Subcutaneous abdominal adipose tissue (tissue), 5 donors: ENCODE measurements around the gene GIPC1.

Experiments used
- H3K27ac ChIP-seq: one replicate; pipeline ENCODE4 v1.7.0; 2013; ENCODE audit warnings: low read depth, mild to moderate bottlenecking, inconsistent platforms, low read length, moderate library complexity
- H3K27me3 ChIP-seq, 5 donors: one replicate each; pipeline ENCODE4 v1.7.0; 2013; ENCODE audit warnings: low read length in 5 of 5, inconsistent platforms in 1 of 5; ENCODE audit not compliant: control insufficient read depth in 5 of 5, insufficient read depth in 4 of 5
- H3K36me3 ChIP-seq, 5 donors: one replicate each; pipeline ENCODE4 v1.7.0; 2013; ENCODE audit warnings: low read length in 5 of 5; ENCODE audit not compliant: control insufficient read depth in 5 of 5, insufficient read depth in 5 of 5
- H3K4me1 ChIP-seq, 5 donors: one replicate each; pipeline ENCODE4 v1.7.0; 2013; ENCODE audit warnings: low read length in 5 of 5, mild to moderate bottlenecking in 3 of 5, moderate library complexity in 1 of 5; ENCODE audit not compliant: control insufficient read depth in 5 of 5, insufficient read depth in 5 of 5
- H3K4me3 ChIP-seq, 5 donors: one replicate each; pipeline ENCODE4 v1.7.0; 2013; ENCODE audit warnings: low read length in 5 of 5, low read depth in 1 of 5
- H3K9ac ChIP-seq, 5 donors: one replicate each; pipeline ENCODE4 v1.7.0; 2013; ENCODE audit warnings: low read length in 5 of 5, mild to moderate bottlenecking in 4 of 5, moderate library complexity in 3 of 5
- H3K9me3 ChIP-seq, 5 donors: one replicate each; pipeline ENCODE4 v1.7.0; 2013; ENCODE audit warnings: low read length in 5 of 5; ENCODE audit not compliant: control insufficient read depth in 5 of 5
- donor health status: healthy.
- donor health status: healthy.
- donor health status: healthy.
- donor health status: healthy.
- donor health status: healthy.

GIPC1 gene

DNA sequence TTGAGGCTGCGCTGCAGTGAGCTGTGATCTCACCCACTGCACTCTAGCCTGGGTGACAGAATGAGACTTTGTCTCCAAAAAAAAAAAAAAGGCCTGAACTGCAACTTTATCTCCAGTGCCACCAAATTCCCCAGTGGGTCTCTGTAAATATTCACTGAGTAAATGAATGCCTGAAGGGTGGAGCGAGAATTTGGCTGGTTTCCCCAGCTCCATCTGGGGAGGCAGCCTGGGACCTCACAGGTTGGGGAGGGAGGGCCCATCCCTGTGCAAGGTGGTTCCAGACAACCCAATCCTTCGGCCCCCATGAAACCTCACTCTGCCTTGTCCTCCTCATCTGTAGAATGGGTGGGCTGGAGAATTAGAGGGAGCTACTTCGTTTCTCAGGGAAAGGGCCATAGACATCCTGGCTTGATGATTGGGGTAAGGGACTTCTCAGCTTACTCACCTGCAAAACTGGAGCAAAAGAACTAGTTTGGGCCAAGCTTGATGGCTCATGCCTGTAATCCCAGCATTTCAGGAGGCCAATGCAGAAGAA is 67.0 kb downstream of the GIPC1 start:
- no peak overlapping the region for H3K27ac ChIP-seq
- peaks cover 0 to 18% (median 14%) of the 10 kb centered on the region in 5 donors for H3K4me1 ChIP-seq
- no peak overlapping the region for H3K9ac ChIP-seq
- H3K36me3 ChIP-seq, result no peaks in the 10 kb centered on the region
- H3K27me3 ChIP-seq, result no peaks in the 10 kb centered on the region
- no peaks in the 10 kb centered on the region for H3K9me3 ChIP-seq
- H3K4me3 ChIP-seq, result no peak overlapping the region
